ENCODE results near the gene VWA2. TPM values are rescaled to one million over a fixed set of nuclear protein-coding genes. Genes with fewer than 3 reads are reported as not detected.
A peak's percentile ranks its signal among the peaks of the same experiment; 100 is the strongest.
"Not testable (repeated sequence)": the region's sequence is repeated elsewhere in the genome, so short reads cannot be mapped to it uniquely, and the experiment has no call there.

Gene VWA2
- total RNA-seq, 2 donors from 2014 or later, result 14.6 to 24.2 TPM

DNA sequence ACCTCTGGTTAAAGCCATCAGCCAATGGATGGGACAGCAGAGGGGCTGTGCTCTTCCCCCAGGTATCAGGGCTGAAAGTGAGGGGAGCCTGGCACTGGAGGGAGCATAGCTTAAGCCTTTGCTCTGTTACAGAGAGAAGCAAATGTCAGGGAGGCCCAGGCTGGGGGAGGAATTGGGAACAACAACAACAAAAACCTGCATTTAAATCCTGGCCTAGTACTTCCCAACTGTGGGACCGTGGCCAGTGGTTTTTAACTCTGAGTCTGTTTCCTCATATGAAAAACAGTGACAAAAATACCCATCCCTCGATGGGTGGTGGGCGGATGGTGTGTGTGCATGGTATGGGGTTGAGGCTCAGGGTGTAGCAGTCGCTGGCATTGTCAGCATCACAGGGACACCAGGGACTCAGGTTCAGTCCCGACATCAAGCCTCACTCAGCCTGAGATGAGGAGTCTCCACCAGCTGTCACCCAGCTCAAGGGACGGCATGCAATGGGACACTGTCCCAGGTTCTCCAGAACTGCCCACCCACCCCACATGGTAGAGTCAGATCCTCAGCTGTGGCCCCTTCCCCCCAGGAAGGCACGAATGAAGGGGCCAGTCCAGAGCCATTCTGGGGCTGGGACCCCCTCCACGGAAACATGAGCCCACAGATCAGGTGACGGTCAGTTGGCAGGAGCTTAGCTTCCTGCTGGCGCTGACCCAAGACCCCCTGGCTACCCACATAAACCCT lies 90.7 kb downstream of the VWA2 start:
- no peak for DNase-seq (ENCODE audit: low spot score)
- Histone ChIP-seq H3K9me3 (no peaks in the 10 kb centered on the region), H3K4me1 (replicated peaks) (peaks cover 16% of the 10 kb centered on the region), H3K36me3 (no peaks in the 10 kb centered on the region), H3K4me3 (no peak overlapping the region), H3K27ac (peak overlapping the region; percentile 40 to 52), H3K27me3 (replicated peaks; ENCODE audit: insufficient read depth) (no peaks in the 10 kb centered on the region)
- no peak for TF ChIP-seq CTCF (IDR thresholded peaks at IDR 0.05)
- TF ChIP-seq POLR2A (IDR thresholded peaks at IDR 0.05), result no peak
- no peak for TF ChIP-seq POLR2AphosphoS5 (IDR thresholded peaks at IDR 0.05)
- intact Hi-C loops (cut with DNase I), result no loop called here
- 62% methylated on average over 10 of the region's 10 CpGs for WGBS

DNA sequence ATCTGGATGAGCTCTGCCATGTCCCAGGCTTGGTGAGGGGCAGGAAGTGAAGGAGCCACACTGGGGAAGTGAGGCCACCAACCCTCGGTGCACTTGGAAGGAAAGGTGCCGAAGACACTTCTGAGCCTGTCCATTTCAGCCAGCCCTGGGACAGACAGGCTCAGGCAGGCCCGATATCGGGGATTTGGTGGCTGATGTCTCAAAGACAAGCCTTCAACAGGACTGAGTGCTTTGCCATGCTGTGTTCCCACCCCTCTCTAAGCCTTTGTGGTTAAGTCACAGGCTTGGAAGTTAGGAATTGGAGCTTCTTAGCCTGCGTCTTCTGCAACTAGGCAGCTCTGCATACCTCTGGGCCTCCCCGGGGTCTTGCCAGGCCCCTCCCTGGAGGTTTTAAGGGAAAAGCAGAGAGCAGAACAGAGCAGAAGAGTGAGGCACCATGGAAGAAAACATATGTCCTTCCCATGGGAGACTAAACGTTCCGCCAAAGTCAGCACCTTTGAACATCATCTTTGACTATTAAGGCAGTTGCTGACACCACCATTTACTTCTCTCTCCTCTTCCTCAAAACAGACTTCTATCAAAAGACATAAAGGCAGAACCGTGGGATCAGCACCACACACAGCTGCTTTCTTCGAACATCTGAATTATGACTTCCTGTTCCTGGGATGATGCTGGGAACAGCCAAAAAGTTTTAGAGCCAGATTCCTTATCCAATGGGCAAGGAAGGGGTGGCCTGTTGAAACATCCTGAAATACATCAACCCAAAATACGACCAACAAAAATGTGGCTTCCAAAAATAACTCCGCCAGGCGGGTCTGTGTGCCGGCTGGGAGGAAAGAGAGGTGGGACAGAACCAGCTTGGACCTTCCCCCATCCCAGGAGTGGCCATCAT lies 93.5 kb downstream of the VWA2 start:
- Histone ChIP-seq H3K27ac (no peak overlapping the region), H3K4me1 (replicated peaks) (peaks cover 11% of the 10 kb centered on the region)
- 35% methylated on average over 14 of the region's 14 CpGs for WGBS

DNA sequence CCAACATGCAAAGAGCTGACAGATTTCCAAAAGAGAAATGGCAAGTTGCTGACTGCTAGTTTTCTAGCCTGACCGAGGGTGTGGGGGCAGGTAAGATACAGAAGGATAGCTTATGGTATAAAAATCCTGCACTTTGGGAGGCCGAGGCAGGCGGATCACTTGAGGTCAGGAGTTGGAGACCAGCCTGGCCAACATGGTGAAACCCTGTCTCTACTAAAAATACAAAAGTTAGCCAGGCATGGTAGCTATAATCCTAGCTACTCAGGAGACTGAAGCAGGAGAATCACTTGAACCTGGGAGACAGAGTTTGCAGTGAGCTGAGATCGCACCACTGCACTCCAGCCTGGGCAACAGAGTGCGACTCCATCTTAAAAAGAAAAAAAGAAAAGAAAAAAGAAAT lies 94.4 kb downstream of the VWA2 start:
- 86% methylated on average over 5 of the region's 5 CpGs for WGBS
- DNase-seq (ENCODE audit: low spot score); H3K4me1 ChIP-seq (replicated peaks); H3K27me3 ChIP-seq (replicated peaks; ENCODE audit: insufficient read depth); H3K27ac ChIP-seq; intact Hi-C loops (cut with DNase I); H3K9me3 ChIP-seq; H3K4me3 ChIP-seq; H3K36me3 ChIP-seq: not testable (repeated sequence)

More for the DNA sequence above, 93.5 kb downstream of the VWA2 start:
- Histone ChIP-seq H3K4me3 (no peak overlapping the region), H3K27me3 (replicated peaks; ENCODE audit: insufficient read depth) (no peaks in the 10 kb centered on the region), H3K9me3 (no peaks in the 10 kb centered on the region), H3K36me3 (no peaks in the 10 kb centered on the region)
- TF ChIP-seq CTCF (IDR thresholded peaks at IDR 0.05), result no peak
- TF ChIP-seq POLR2AphosphoS5 (IDR thresholded peaks at IDR 0.05), result no peak
- no peak for TF ChIP-seq POLR2A (IDR thresholded peaks at IDR 0.05)
- intact Hi-C loops (cut with DNase I), result no loop called here
- DNase-seq (ENCODE audit: low spot score), result no peak

GRCh38 chr10:114334301-114334700 lies 95.2 kb downstream of the VWA2 start:
- Histone ChIP-seq H3K36me3 (no peaks in the 10 kb centered on the region), H3K27ac (no peak overlapping the region), H3K9me3 (no peaks in the 10 kb centered on the region), H3K4me1 (replicated peaks) (peaks cover under 1% of the 10 kb centered on the region), H3K4me3 (no peak overlapping the region), H3K27me3 (replicated peaks; ENCODE audit: insufficient read depth) (no peaks in the 10 kb centered on the region)
- intact Hi-C loops (cut with DNase I), result no loop called here
- no peak for DNase-seq (ENCODE audit: low spot score)
- TF ChIP-seq CTCF (IDR thresholded peaks at IDR 0.05) (no peak), POLR2AphosphoS5 (IDR thresholded peaks at IDR 0.05) (no peak), POLR2A (IDR thresholded peaks at IDR 0.05) (no peak)
- 56% methylated on average over 6 of the region's 6 CpGs for WGBS

DNA sequence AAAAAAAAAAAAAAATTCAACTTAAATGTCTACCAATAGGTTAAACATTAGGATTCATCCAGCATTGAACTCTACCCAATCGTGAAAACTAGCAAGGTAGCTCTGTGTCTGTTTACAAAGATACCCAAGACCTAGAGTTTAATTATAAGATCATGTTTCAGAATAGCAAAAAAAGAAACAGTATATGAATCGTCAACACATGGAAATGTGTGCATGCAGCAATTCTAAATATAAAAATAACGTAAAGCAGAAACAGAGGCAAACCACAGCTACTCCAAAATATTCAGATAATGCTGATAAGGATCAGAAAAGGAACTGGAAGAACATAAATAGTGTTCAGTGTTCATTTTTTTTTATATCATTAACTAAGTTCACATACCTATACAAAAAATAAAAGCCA lies 96.6 kb downstream of the VWA2 start:
- no peak overlapping the region for H3K4me3 ChIP-seq
- H3K4me1 ChIP-seq (replicated peaks), result no peaks in the 10 kb centered on the region
- no peaks in the 10 kb centered on the region for H3K9me3 ChIP-seq
- DNase-seq (ENCODE audit: low spot score), result no peak
- intact Hi-C loops (cut with DNase I), result no loop called here
- 21% methylated on average over 3 of the region's 3 CpGs for WGBS
- no peaks in the 10 kb centered on the region for H3K27me3 ChIP-seq (replicated peaks; ENCODE audit: insufficient read depth)
- no peaks in the 10 kb centered on the region for H3K36me3 ChIP-seq
- peak overlapping the region in 1 of 2 donors; percentile 56 for H3K27ac ChIP-seq
- TF ChIP-seq CTCF (IDR thresholded peaks at IDR 0.05) (no peak), POLR2AphosphoS5 (IDR thresholded peaks at IDR 0.05) (no peak), POLR2A (IDR thresholded peaks at IDR 0.05) (no peak)

Data from prostate gland (tissue), 2 donors.